ENCODE results near the gene MAML3.
A peak's percentile ranks its signal among the peaks of the same experiment; 100 is the strongest.

MAML3 gene

GRCh38 chr4:140185412-140186081 is 31.6 kb upstream of the MAML3 start:
- no peaks in the 10 kb centered on the region for H3K79me1 ChIP-seq (replicated peaks; ENCODE audit: low read length, poor library complexity, severe bottlenecking)
- no peak overlapping the region for H4K8ac ChIP-seq (ENCODE audit: low read length)
- no peak overlapping the region for H3K27ac ChIP-seq (ENCODE audit: low read length, poor library complexity, severe bottlenecking)
- WGBS = 60% methylated on average over 2 of the region's 3 CpGs
- no peak overlapping the region for H2AFZ ChIP-seq (ENCODE audit: low read depth, low read length)
- H3K18ac ChIP-seq (ENCODE audit: low read depth in 1 of 2, low read length in 2 of 2) = no peak overlapping the region
- H3K9ac ChIP-seq (ENCODE audit: low read length) = no peak overlapping the region
- no peak overlapping the region for H2BK15ac ChIP-seq (ENCODE audit: low read depth, poor library complexity, severe bottlenecking)
- no peak for DNase-seq
- H3K27me3 ChIP-seq (ENCODE audit: control insufficient read depth in 1 of 2, insufficient read depth in 1 of 2, low read length in 2 of 2) = no peaks in the 10 kb centered on the region
- H4K91ac ChIP-seq (ENCODE audit: low read length) = no peak overlapping the region
- peaks cover 12% of the 10 kb centered on the region for H3K4me1 ChIP-seq (ENCODE audit: control insufficient read depth, insufficient read depth, low read depth, low read length)
- no peak overlapping the region for H3K4me3 ChIP-seq (ENCODE audit: insufficient read depth in 1 of 2, low read depth in 1 of 2, low read length in 2 of 2)
- H3K23ac ChIP-seq (ENCODE audit: low read length in 2 of 2) = no peak overlapping the region
- no peak overlapping the region for H2AK5ac ChIP-seq (ENCODE audit: low read length, severe bottlenecking)
- no peak overlapping the region for H3K14ac ChIP-seq (ENCODE audit: low read length in 2 of 2)
- H2BK120ac ChIP-seq (ENCODE audit: low read depth, low read length) = no peak overlapping the region
- no peak overlapping the region for H3K4ac ChIP-seq (ENCODE audit: low read depth in 1 of 2, low read length in 2 of 2)
- H3K9me3 ChIP-seq (ENCODE audit: control insufficient read depth, low read length) = no peaks in the 10 kb centered on the region
- H2BK5ac ChIP-seq (ENCODE audit: low read depth, low read length, poor library complexity, severe bottlenecking) = no peak overlapping the region
- no peaks in the 10 kb centered on the region for H3K36me3 ChIP-seq (ENCODE audit: control insufficient read depth in 1 of 2, insufficient read depth in 2 of 2, low read depth in 1 of 2, low read length in 2 of 2)
- H2BK12ac ChIP-seq (ENCODE audit: low read length in 2 of 2) = no peak overlapping the region
- H3K4me2 ChIP-seq (ENCODE audit: low read length, poor library complexity, severe bottlenecking) = no peak overlapping the region

GRCh38 chr4:140183270-140183669 is 29.3 kb upstream of the MAML3 start:
- no CpG with 5 or more reads among the region's 2 CpGs for WGBS
- H3K36me3 ChIP-seq (ENCODE audit: control insufficient read depth in 1 of 2, insufficient read depth in 2 of 2, low read depth in 1 of 2, low read length in 2 of 2) = no peaks in the 10 kb centered on the region
- no peak overlapping the region for H2BK5ac ChIP-seq (ENCODE audit: low read depth, low read length, poor library complexity, severe bottlenecking)
- H3K9ac ChIP-seq (ENCODE audit: low read length) = no peak overlapping the region
- no peak overlapping the region for H2AFZ ChIP-seq (ENCODE audit: low read depth, low read length)
- H3K4me1 ChIP-seq (ENCODE audit: control insufficient read depth, insufficient read depth, low read depth, low read length) = peaks cover 10% of the 10 kb centered on the region
- no peak overlapping the region for H3K4ac ChIP-seq (ENCODE audit: low read depth in 1 of 2, low read length in 2 of 2)
- no peak overlapping the region for H3K4me2 ChIP-seq (ENCODE audit: low read length, poor library complexity, severe bottlenecking)
- no peak overlapping the region for H2AK5ac ChIP-seq (ENCODE audit: low read length, severe bottlenecking)
- H4K91ac ChIP-seq (ENCODE audit: low read length) = no peak overlapping the region
- no peaks in the 10 kb centered on the region for H3K79me1 ChIP-seq (replicated peaks; ENCODE audit: low read length, poor library complexity, severe bottlenecking)
- H4K8ac ChIP-seq (ENCODE audit: low read length) = no peak overlapping the region
- no peak overlapping the region for H2BK120ac ChIP-seq (ENCODE audit: low read depth, low read length)
- H2BK12ac ChIP-seq (ENCODE audit: low read length in 2 of 2) = no peak overlapping the region
- no peak overlapping the region for H3K4me3 ChIP-seq (ENCODE audit: insufficient read depth in 1 of 2, low read depth in 1 of 2, low read length in 2 of 2)
- no peak overlapping the region for H3K18ac ChIP-seq (ENCODE audit: low read depth in 1 of 2, low read length in 2 of 2)
- H3K27ac ChIP-seq (ENCODE audit: low read length, poor library complexity, severe bottlenecking) = no peak overlapping the region
- no peak overlapping the region for H3K14ac ChIP-seq (ENCODE audit: low read length in 2 of 2)
- no peak overlapping the region for H2BK15ac ChIP-seq (ENCODE audit: low read depth, poor library complexity, severe bottlenecking)
- no peak for DNase-seq
- no peaks in the 10 kb centered on the region for H3K27me3 ChIP-seq (ENCODE audit: control insufficient read depth in 1 of 2, insufficient read depth in 1 of 2, low read length in 2 of 2)
- no peak overlapping the region for H3K23ac ChIP-seq (ENCODE audit: low read length in 2 of 2)
- H3K9me3 ChIP-seq (ENCODE audit: control insufficient read depth, low read length) = no peaks in the 10 kb centered on the region

GRCh38 chr4:140180577-140180976 is 26.6 kb upstream of the MAML3 start:
- Histone ChIP-seq H2BK12ac (ENCODE audit: low read length in 2 of 2) (no peak overlapping the region), H2BK15ac (ENCODE audit: low read depth, poor library complexity, severe bottlenecking) (no peak overlapping the region), H3K14ac (ENCODE audit: low read length in 2 of 2) (no peak overlapping the region), H3K4me1 (ENCODE audit: control insufficient read depth, insufficient read depth, low read depth, low read length) (no peaks in the 10 kb centered on the region), H4K91ac (ENCODE audit: low read length) (no peak overlapping the region), H3K9me3 (ENCODE audit: control insufficient read depth, low read length) (no peaks in the 10 kb centered on the region), H3K23ac (ENCODE audit: low read length in 2 of 2) (no peak overlapping the region), H4K8ac (ENCODE audit: low read length) (no peak overlapping the region), H2BK5ac (ENCODE audit: low read depth, low read length, poor library complexity, severe bottlenecking) (no peak overlapping the region), H3K27ac (ENCODE audit: low read length, poor library complexity, severe bottlenecking) (no peak overlapping the region), H3K18ac (ENCODE audit: low read depth in 1 of 2, low read length in 2 of 2) (no peak overlapping the region), H2AFZ (ENCODE audit: low read depth, low read length) (no peak overlapping the region), H3K4me2 (ENCODE audit: low read length, poor library complexity, severe bottlenecking) (no peak overlapping the region), H2AK5ac (ENCODE audit: low read length, severe bottlenecking) (no peak overlapping the region), H3K79me1 (replicated peaks; ENCODE audit: low read length, poor library complexity, severe bottlenecking) (no peaks in the 10 kb centered on the region), H3K4ac (ENCODE audit: low read depth in 1 of 2, low read length in 2 of 2) (no peak overlapping the region), H2BK120ac (ENCODE audit: low read depth, low read length) (no peak overlapping the region), H3K4me3 (ENCODE audit: insufficient read depth in 1 of 2, low read depth in 1 of 2, low read length in 2 of 2) (no peak overlapping the region), H3K27me3 (ENCODE audit: control insufficient read depth in 1 of 2, insufficient read depth in 1 of 2, low read length in 2 of 2) (no peaks in the 10 kb centered on the region), H3K36me3 (ENCODE audit: control insufficient read depth in 1 of 2, insufficient read depth in 2 of 2, low read depth in 1 of 2, low read length in 2 of 2) (no peaks in the 10 kb centered on the region), H3K9ac (ENCODE audit: low read length) (no peak overlapping the region)
- no peak for DNase-seq
- 100% methylated on average over 1 of the region's 3 CpGs for WGBS

- no peak overlapping the region for H3K18ac ChIP-seq (ENCODE audit: low read depth in 1 of 2, low read length in 2 of 2)
- WGBS = 40% methylated on average over 3 of the region's 3 CpGs
- H3K23ac ChIP-seq (ENCODE audit: low read length in 2 of 2) = no peak overlapping the region
- H3K4me1 ChIP-seq (ENCODE audit: control insufficient read depth, insufficient read depth, low read depth, low read length) = no peaks in the 10 kb centered on the region
- no peaks in the 10 kb centered on the region for H3K79me1 ChIP-seq (replicated peaks; ENCODE audit: low read length, poor library complexity, severe bottlenecking)
- no peak overlapping the region for H2BK12ac ChIP-seq (ENCODE audit: low read length in 2 of 2)
- H3K9me3 ChIP-seq (ENCODE audit: control insufficient read depth, low read length) = no peaks in the 10 kb centered on the region
- H3K27me3 ChIP-seq (ENCODE audit: control insufficient read depth in 1 of 2, insufficient read depth in 1 of 2, low read length in 2 of 2) = no peaks in the 10 kb centered on the region
- no peaks in the 10 kb centered on the region for H3K36me3 ChIP-seq (ENCODE audit: control insufficient read depth in 1 of 2, insufficient read depth in 2 of 2, low read depth in 1 of 2, low read length in 2 of 2)
- no peak overlapping the region for H2BK120ac ChIP-seq (ENCODE audit: low read depth, low read length)
- no peak overlapping the region for H3K4me3 ChIP-seq (ENCODE audit: insufficient read depth in 1 of 2, low read depth in 1 of 2, low read length in 2 of 2)
- no peak overlapping the region for H2BK15ac ChIP-seq (ENCODE audit: low read depth, poor library complexity, severe bottlenecking)
- no peak overlapping the region for H3K4me2 ChIP-seq (ENCODE audit: low read length, poor library complexity, severe bottlenecking)
- H2BK5ac ChIP-seq (ENCODE audit: low read depth, low read length, poor library complexity, severe bottlenecking) = no peak overlapping the region
- DNase-seq = peak; percentile 56
- H4K8ac ChIP-seq (ENCODE audit: low read length) = no peak overlapping the region
- no peak overlapping the region for H2AFZ ChIP-seq (ENCODE audit: low read depth, low read length)
- H2AK5ac ChIP-seq (ENCODE audit: low read length, severe bottlenecking) = no peak overlapping the region
- H3K9ac ChIP-seq (ENCODE audit: low read length) = no peak overlapping the region
- no peak overlapping the region for H3K14ac ChIP-seq (ENCODE audit: low read length in 2 of 2)
- no peak overlapping the region for H4K91ac ChIP-seq (ENCODE audit: low read length)
- no peak overlapping the region for H3K27ac ChIP-seq (ENCODE audit: low read length, poor library complexity, severe bottlenecking)
- no peak overlapping the region for H3K4ac ChIP-seq (ENCODE audit: low read depth in 1 of 2, low read length in 2 of 2)
Measured at GRCh38 chr4:140176735-140177134, 22.8 kb upstream of the MAML3 start.

Measured in mesenchymal stem cell (in vitro differentiated cells and primary cell).